PC-3 (cell line): Measurements from ENCODE around the gene STARD9.

Source experiments
- EZH2 ChIP-seq: fragments of 300-600 bp; sonication (generic); IDR thresholded peaks from one replicate; pipeline ENCODE4 v1.6.1; 2017; ENCODE audit warnings: antibody characterized with exemption, mild to moderate bottlenecking, low read length; ENCODE audit not compliant: unreplicated experiment
- EZH2phosphoT487 ChIP-seq: fragments of 300-600 bp; sonication (generic); IDR thresholded peaks from 2 replicates; pipeline ENCODE4 v1.6.1; 2018; ENCODE audit warnings: mild to moderate bottlenecking, antibody characterized with exemption, low read length, borderline replicate concordance
- TF ChIP-seq, protein P1 (sequence below): fragments of 300-600 bp; sonication (generic); conservative IDR thresholded peaks from 2 replicates; pipeline ENCODE4 v1.5.1; 2017; ENCODE audit warnings: antibody characterized with exemption, low read depth, mild to moderate bottlenecking, low read length

DNA sequence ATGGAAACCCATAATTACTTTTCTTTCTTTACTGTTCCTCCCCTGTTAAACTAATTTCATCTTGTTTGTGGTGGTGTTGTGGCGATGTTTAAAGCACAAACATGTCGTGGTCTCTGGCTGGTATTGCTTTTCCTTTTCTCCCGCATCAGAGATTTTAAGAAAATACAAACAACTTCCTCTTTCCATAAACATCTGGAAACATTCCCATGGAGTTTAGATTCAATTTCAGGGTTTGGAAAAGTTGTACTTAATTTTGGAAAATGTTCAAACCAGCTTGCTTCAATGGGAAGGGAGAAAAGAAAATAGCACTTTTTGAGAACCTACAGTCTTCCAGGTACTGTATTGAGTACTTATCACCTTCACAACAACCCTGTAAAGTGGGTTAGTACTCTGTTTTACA is 30.4 kb downstream of the STARD9 start:
- TF ChIP-seq EZH2 = no peak
- TF ChIP-seq, protein P1, sequence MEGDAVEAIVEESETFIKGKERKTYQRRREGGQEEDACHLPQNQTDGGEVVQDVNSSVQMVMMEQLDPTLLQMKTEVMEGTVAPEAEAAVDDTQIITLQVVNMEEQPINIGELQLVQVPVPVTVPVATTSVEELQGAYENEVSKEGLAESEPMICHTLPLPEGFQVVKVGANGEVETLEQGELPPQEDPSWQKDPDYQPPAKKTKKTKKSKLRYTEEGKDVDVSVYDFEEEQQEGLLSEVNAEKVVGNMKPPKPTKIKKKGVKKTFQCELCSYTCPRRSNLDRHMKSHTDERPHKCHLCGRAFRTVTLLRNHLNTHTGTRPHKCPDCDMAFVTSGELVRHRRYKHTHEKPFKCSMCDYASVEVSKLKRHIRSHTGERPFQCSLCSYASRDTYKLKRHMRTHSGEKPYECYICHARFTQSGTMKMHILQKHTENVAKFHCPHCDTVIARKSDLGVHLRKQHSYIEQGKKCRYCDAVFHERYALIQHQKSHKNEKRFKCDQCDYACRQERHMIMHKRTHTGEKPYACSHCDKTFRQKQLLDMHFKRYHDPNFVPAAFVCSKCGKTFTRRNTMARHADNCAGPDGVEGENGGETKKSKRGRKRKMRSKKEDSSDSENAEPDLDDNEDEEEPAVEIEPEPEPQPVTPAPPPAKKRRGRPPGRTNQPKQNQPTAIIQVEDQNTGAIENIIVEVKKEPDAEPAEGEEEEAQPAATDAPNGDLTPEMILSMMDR = no peak
- TF ChIP-seq EZH2phosphoT487 = no peak
